Panc1 (cell line): ENCODE data around the gene IP6K1. TPM values are rescaled to one million over a fixed set of nuclear protein-coding genes. Genes with fewer than 3 reads are reported as not detected.

Experiments
- ATAC-seq: fragments of 200-7000 bp; cut with Tn5 transposase; 2 replicates; pipeline ENCODE4 v1.9.1; 2020; ENCODE audit warnings: mild to moderate bottlenecking, moderate library complexity
- BruUV-seq: library from RNA; stranded (reverse); fragments of 400-500 nt; replicated peaks from 2 replicates; lab custom pipeline; 2021; lab: Mats Ljungman, UMichigan
- CTCF ChIA-PET: fragments of 300-600 bp; sonication (Branson Sonifier 250); formaldehyde crosslinking; loops from one replicate; lab custom pipeline; 2022; ENCODE audit warnings: antibody characterized with exemption; lab: Charles Lee
- POLR2A ChIA-PET: fragments of 300-600 bp; sonication (Branson Sonifier 250); formaldehyde crosslinking; loops from one replicate; lab custom pipeline; 2022; ENCODE audit warnings: antibody characterized with exemption; lab: Charles Lee
- DNase-seq: peaks from one replicate; pipeline ENCODE4 v3.0.0-alpha.2; 2010; ENCODE audit warnings: low read depth, low spot score
- H3K27ac ChIP-seq: 2 replicates; pipeline ENCODE4 v1.5.1; 2011; ENCODE audit warnings: mild to moderate bottlenecking, low read length, inconsistent platforms
- H3K27me3 ChIP-seq: fragments of 200-500 bp; sonication (Bioruptor generic); 2 replicates; pipeline ENCODE4 v1.6.0; 2014; ENCODE audit warnings: low read length, inconsistent platforms; ENCODE audit not compliant: control insufficient read depth, insufficient read depth
- H3K36me3 ChIP-seq: fragments of 200-500 bp; sonication (Bioruptor generic); 2 replicates; pipeline ENCODE4 v1.5.1; 2014; ENCODE audit warnings: inconsistent platforms, mild to moderate bottlenecking, low read length, moderate library complexity; ENCODE audit not compliant: control insufficient read depth, insufficient read depth
- H3K4me1 ChIP-seq: 2 replicates; pipeline ENCODE4 v1.5.1; 2011; ENCODE audit warnings: inconsistent platforms, mild to moderate bottlenecking, low read length, moderate library complexity; ENCODE audit not compliant: control insufficient read depth, insufficient read depth
- H3K4me3 ChIP-seq, 2 experiments: 2 replicates each; pipeline ENCODE4 v1.5.1; 2011 to 2012; ENCODE audit warnings: low read depth in 2 of 2, low read length in 2 of 2, mild to moderate bottlenecking in 2 of 2, inconsistent platforms in 1 of 2, moderate library complexity in 1 of 2
- H3K9me3 ChIP-seq: fragments of 200-500 bp; sonication (Bioruptor generic); 2 replicates; pipeline ENCODE4 v1.5.1; 2014; ENCODE audit warnings: low read depth, mild to moderate bottlenecking, inconsistent platforms, low read length, moderate library complexity; ENCODE audit not compliant: control insufficient read depth, insufficient read depth
- POLR2AphosphoS5 ChIP-seq: IDR thresholded peaks from 2 replicates; pipeline ENCODE4 v1.6.1; 2012; ENCODE audit warnings: mild to moderate bottlenecking, low read depth, low read length, moderate library complexity
- SIN3A ChIP-seq: IDR thresholded peaks from 2 replicates; pipeline ENCODE4 v1.6.1; 2012; ENCODE audit warnings: low read depth, mild to moderate bottlenecking, low read length, moderate library complexity, borderline replicate concordance; ENCODE audit not compliant: insufficient read depth
- TCF7L2 ChIP-seq: IDR thresholded peaks from 2 replicates; pipeline ENCODE4 v1.6.1; 2011; ENCODE audit warnings: mild to moderate bottlenecking, low read depth, low read length, inconsistent platforms
- in situ Hi-C: cut with HindIII; loops from 2 replicates; pipeline ENCODE4 v1.10.0; 2016; ENCODE audit warnings: low sequenced_read_pairs, low pct_unique_long_range_greater_than_20kb
- intact Hi-C: fragments of 100-400 bp; cut with micrococcal nuclease; formaldehyde crosslinking; loops from one replicate; pipeline ENCODE4 v1.10.0; 2022; ENCODE audit not compliant: unreplicated experiment
- total RNA-seq: library from RNA; stranded (reverse); gene quantifications from one replicate; pipeline ENCODE4 v1.2.1, GENCODE V29; 2021; ENCODE audit not compliant: unreplicated experiment
- TF ChIP-seq, protein P1 (sequence below): fragments of 450-650 bp; IDR thresholded peaks from 2 replicates; pipeline ENCODE4 v1.5.1; 2017; ENCODE audit warnings: mild to moderate bottlenecking
- TF ChIP-seq, protein P2 (sequence below), 2 experiments: IDR thresholded peaks; 2 replicates each; pipeline ENCODE4 v1.6.1; 2011 to 2012; ENCODE audit warnings: low read depth in 2 of 2, control low read depth in 1 of 2, low read length in 1 of 2, mild to moderate bottlenecking in 1 of 2, moderate library complexity in 1 of 2; ENCODE audit not compliant: insufficient read depth in 1 of 2

IP6K1 gene
- total RNA-seq, 1 experiment from 2014 or later: 39.8 TPM

DNA sequence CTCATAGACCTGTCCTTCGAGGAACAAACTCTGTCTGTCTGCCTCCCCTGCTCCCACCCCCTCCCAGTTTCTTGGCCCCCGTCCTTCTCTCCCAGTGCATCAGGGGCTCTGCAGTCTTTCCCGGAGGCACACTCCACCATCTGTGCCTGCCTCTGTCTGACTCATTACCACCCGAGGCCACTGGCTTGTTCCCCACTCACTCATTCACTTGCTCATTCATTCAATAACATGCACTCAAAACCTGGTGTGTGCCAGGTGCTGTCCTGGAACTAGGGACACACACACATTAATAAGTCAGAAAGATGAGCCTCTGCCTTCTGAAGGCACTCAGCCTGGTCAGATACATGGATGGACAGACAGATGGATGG, 79.2 kb downstream of the IP6K1 start:
- DNase-seq (no peak), ATAC-seq (no peak)
- no peak overlapping the region for H3K4me3 ChIP-seq
- no peak overlapping the region for H3K27ac ChIP-seq
- H3K4me1 ChIP-seq: no peaks in the 10 kb centered on the region
- no TSS peak for BruUV-seq
- intact Hi-C loops (no loop called here), in situ Hi-C loops (no loop called here)
- no peaks in the 10 kb centered on the region for H3K9me3 ChIP-seq
- TF ChIP-seq TCF7L2: no peak
- TF ChIP-seq, protein P1, sequence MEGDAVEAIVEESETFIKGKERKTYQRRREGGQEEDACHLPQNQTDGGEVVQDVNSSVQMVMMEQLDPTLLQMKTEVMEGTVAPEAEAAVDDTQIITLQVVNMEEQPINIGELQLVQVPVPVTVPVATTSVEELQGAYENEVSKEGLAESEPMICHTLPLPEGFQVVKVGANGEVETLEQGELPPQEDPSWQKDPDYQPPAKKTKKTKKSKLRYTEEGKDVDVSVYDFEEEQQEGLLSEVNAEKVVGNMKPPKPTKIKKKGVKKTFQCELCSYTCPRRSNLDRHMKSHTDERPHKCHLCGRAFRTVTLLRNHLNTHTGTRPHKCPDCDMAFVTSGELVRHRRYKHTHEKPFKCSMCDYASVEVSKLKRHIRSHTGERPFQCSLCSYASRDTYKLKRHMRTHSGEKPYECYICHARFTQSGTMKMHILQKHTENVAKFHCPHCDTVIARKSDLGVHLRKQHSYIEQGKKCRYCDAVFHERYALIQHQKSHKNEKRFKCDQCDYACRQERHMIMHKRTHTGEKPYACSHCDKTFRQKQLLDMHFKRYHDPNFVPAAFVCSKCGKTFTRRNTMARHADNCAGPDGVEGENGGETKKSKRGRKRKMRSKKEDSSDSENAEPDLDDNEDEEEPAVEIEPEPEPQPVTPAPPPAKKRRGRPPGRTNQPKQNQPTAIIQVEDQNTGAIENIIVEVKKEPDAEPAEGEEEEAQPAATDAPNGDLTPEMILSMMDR: no peak
- no peak for TF ChIP-seq POLR2AphosphoS5
- no peaks in the 10 kb centered on the region for H3K27me3 ChIP-seq
- H3K36me3 ChIP-seq: no peaks in the 10 kb centered on the region
- POLR2A ChIA-PET: no interaction called here
- CTCF ChIA-PET: no interaction called here

DNA sequence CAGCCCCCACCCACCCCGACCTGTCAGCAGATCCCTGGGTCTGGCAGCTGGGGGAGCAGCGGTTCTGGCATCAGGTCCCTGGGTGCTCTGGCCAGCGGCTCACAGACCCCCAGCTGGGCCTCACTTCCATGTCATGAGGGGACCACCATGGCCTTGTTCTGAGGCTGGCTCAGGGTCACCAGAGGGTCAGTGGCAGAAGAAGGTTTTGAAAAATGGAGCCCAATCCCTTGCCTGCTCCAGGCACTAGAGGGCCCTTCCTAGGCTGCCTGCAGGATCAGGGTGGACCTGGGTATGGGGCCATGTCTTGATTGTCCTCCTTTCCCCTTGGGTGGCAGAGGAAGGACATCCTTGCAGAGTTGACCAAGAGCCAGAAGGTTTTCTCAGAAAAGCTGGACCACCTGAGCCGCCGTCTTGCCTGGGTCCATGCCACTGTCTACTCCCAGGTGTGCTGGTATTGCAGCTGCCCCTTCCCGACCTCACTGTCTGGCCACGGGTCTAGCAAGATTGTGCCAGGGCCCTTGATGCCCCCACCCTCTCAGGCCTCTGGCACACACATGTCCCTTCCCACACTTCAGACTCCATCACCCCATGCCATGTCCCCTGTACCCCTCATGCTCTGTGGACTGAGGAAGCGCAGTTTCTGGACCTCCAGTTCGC, 79.8 kb downstream of the IP6K1 start:
- Histone ChIP-seq H3K27me3 (no peaks in the 10 kb centered on the region), H3K4me3 (no peak overlapping the region), H3K4me1 (no peaks in the 10 kb centered on the region), H3K36me3 (no peaks in the 10 kb centered on the region), H3K9me3 (no peaks in the 10 kb centered on the region), H3K27ac (no peak overlapping the region)
- in situ Hi-C loops: no loop called here
- ATAC-seq: no peak
- TF ChIP-seq TCF7L2 (no peak), SIN3A (no peak), POLR2AphosphoS5 (no peak)
- TF ChIP-seq, protein P1: no peak
- TF ChIP-seq, protein P2, sequence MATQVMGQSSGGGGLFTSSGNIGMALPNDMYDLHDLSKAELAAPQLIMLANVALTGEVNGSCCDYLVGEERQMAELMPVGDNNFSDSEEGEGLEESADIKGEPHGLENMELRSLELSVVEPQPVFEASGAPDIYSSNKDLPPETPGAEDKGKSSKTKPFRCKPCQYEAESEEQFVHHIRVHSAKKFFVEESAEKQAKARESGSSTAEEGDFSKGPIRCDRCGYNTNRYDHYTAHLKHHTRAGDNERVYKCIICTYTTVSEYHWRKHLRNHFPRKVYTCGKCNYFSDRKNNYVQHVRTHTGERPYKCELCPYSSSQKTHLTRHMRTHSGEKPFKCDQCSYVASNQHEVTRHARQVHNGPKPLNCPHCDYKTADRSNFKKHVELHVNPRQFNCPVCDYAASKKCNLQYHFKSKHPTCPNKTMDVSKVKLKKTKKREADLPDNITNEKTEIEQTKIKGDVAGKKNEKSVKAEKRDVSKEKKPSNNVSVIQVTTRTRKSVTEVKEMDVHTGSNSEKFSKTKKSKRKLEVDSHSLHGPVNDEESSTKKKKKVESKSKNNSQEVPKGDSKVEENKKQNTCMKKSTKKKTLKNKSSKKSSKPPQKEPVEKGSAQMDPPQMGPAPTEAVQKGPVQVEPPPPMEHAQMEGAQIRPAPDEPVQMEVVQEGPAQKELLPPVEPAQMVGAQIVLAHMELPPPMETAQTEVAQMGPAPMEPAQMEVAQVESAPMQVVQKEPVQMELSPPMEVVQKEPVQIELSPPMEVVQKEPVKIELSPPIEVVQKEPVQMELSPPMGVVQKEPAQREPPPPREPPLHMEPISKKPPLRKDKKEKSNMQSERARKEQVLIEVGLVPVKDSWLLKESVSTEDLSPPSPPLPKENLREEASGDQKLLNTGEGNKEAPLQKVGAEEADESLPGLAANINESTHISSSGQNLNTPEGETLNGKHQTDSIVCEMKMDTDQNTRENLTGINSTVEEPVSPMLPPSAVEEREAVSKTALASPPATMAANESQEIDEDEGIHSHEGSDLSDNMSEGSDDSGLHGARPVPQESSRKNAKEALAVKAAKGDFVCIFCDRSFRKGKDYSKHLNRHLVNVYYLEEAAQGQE (IDR thresholded peaks at IDR 0.05; ENCODE audit: insufficient read depth in 1 of 2, low read depth in 2 of 2, low read length in 1 of 2): no peak
- intact Hi-C loops: no loop called here
- no TSS peak for BruUV-seq
- ChIA-PET CTCF (no interaction called here), POLR2A (no interaction called here)
- DNase-seq: no peak
